T-cell (primary cell): Measurements from ENCODE around the gene EXOSC9. TPM values are rescaled to one million over a fixed set of nuclear protein-coding genes. Genes with fewer than 3 reads are reported as not detected.

Experiments used
- total RNA-seq, 35 experiments: library from RNA in 6 of 35; stranded (reverse) in 6 of 35; fragments of 120-200 nt in 1 of 35; gene quantifications; one replicate each; pipeline versions ENCODE4 v1.2.1 to v1.2.4 and lab custom pipeline; 2013 to 2026

EXOSC9 gene
- total RNA-seq, 5 donors from 2014 or later (not counting 1 experiment from before 2014, with no cell fraction given), result 32.2 to 57.7 (median 36.4) TPM

Other genes starting within 250 kb of the EXOSC9 start
- gene ANXA5, start 104.3 kb upstream of the EXOSC9 start, total RNA-seq, result 10 to 100 TPM; 44.2 to 80.3 (median 71.2) TPM
- gene SMIM43, start 36.2 kb upstream of the EXOSC9 start, total RNA-seq, result under 1 TPM in 1 of 5 donors, not detected in 4; 0.43 TPM
- gene CCNA2, start 22.6 kb downstream of the EXOSC9 start, total RNA-seq, result 1 to 10 TPM in 4 of 5 donors, under 1 TPM in 1; 0.72 to 2.0 (median 1.5) TPM
- gene BBS7, start 69.2 kb downstream of the EXOSC9 start, total RNA-seq, result 10 to 100 TPM in 2 of 5 donors, 1 to 10 TPM in 3; 6.2 to 10.8 (median 8.7) TPM
- under 1 TPM in 4 of 5 donors, not detected in 1; 0.18 to 0.59 (median 0.33) TPM for gene TRPC3, start 150.7 kb downstream of the EXOSC9 start, total RNA-seq